SW480 (cell line): ENCODE data around the gene TMEM121.

ENCODE experiments used
- DNase-seq: peaks from one replicate; pipeline ENCODE4 v3.0.0-alpha.2; 2016; ENCODE audit warnings: low spot score

TMEM121 gene

DNA sequence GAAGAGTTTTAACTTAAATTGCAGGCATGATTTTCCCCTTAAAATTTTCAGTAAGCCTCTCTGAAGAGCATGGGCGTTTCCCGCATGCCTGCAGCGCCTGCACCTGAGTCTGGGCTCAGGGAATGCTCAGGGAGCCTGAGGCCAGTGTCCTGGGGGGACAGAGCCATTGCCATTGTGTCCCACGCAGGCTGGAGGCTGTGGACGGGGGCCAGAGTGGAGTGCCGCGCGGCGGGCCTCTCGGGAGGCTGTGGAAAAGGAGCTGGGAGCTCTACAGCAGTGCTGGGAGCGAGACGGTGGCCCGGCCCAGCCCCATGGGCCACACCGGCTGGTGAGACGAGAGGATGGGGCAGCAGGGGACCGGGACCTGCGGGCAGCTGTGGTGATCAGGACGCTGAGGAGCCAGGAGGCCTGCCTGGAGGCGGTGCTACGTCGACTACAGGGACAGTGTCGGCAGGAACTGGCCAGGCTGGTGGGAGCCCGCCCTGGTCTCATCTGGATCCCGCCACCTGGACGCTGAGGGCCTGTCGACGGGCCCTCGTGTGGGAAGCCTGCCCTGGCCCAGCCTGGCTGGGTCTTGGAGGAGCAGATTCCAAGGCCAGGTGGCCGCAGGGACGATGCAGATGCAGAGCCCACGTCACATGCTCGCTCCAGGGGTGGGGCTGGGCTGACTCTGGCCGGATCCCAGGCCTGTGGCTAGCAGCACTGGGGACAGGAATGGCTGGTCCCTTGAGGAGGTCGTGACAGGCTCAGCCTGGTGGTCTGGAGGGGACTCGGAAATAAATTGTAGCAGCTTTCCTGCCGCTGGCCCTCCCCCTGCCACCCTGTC is 27.7 kb upstream of the TMEM121 start:
- no peak for DNase-seq

DNA sequence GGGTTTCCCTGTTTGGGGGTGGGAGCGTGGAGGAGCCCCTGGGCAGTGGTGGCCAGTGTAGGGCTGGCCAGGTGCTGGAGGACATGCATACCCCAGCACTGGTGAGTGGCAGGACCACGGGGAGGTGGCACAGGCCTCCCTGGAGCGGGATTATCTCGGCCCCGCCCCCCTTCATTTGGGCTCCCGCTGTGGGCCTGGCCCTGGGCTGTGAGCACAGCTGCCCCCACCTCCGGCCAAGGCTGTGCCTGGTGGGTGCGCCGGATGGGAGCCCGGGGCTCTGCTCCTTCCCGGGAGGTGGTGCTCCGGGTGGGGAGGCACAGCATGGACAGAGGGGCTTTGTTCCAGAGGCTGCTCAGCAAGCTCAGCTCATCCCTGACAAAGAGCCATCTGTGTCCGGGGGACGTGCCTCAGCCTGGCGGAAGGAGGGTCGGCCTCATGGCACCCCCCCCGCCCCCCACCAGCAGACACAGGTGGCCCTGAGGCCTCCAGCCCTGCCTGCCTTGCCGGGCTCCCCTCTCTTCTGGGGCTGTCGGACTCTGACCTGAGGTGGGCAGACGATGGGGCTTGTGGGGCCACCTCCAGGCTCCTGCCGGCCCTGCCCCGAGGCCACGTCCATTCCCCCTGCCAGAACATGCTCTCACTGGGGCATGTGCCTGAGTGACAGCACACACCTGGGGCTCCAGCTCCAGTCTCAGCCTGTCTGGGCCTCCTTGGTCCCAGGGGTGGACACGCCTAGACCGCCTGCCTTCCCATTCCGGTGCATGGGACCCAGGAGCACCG is 26.9 kb upstream of the TMEM121 start:
- peak; percentile 73 for DNase-seq

DNA sequence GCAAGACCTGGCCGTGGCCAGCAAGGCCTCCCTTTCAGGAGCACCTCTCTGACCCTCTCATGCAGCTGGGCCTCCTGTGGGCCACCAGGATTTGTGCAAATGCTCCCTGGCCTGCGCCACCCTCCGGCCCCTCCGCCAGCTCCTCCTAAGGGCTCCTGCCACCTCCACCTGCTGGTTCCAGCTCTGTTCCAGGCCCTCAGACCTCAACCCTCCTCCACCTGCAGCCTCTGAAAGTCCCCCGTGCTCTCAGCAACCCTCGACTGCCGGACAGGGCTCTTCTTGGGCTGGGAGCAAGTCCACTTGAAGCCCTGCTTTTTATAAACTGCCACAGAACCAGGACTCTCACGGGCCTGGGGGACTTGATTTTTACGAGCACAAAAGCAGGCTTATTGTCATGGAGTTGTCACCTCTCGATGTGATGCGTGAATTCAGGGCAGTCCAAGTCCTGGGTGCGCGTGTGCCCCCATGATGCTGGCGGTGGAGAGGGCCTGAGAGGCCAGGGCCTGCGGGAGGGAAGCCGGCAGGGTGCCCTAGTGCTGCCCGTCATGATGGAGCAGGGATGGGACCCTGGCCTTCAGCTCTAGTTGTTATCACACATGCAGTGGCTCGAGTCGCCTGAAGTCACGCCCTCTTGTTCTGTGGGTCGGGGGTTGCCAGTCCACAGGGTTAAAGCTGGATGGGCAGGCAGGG is 26.2 kb upstream of the TMEM121 start:
- no peak for DNase-seq

DNA sequence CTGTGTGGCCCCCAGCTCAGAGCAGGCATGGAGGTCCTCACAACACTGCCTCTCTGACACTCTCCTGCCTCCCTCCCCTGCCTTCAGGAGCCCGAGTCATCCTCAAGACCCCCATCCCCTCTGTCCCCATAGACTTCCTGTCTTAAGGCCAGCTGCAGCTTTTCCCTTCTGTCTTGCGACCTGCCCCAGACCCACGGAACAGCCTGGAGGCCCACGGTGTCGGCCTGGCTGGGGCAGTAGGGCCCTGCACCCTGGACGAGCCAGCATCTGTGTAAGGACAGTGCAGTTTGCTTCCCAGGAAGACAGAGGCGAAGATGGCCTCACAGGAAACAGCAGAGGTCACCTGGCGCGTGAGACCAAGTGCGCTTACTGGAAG is 25.7 kb upstream of the TMEM121 start:
- DNase-seq: no peak

DNA sequence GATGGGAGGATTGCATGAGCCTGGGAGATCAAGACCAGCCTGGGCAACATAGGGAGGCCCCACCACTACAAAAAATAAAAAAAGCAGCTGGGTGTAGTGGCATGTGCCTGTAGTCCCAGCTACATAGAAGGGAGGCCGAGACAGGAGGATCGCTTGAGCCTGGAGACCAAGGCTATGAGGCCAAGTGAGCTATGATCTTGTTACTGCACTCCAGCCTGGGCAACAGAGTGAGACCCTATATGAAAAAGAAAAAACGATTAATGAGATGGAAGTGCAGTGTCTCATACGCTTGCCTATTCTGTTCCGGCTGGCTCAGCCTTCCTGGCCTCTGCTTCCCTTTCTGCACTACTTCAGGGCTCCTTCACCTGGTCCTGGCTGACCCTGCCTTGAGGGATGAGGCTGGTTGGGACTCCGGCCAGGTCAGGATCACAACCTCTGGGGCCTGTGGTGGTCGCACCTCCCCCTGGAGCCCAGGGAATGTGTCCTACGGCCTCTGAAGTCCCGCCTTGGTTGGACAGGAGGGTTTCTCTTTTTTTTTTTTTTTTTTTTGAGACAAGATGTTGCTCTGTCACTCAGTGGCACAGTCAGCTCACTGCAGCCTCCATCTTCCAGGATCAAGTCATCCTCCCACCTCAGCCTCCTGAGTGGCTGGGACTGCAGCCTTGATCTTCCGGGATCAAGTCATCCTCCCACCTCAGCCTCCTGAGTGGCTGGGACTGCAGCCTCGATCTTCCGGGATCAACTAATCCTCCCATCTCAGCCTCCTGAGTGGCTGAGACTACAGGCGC is 24.7 kb upstream of the TMEM121 start:
- DNase-seq: no peak

DNA sequence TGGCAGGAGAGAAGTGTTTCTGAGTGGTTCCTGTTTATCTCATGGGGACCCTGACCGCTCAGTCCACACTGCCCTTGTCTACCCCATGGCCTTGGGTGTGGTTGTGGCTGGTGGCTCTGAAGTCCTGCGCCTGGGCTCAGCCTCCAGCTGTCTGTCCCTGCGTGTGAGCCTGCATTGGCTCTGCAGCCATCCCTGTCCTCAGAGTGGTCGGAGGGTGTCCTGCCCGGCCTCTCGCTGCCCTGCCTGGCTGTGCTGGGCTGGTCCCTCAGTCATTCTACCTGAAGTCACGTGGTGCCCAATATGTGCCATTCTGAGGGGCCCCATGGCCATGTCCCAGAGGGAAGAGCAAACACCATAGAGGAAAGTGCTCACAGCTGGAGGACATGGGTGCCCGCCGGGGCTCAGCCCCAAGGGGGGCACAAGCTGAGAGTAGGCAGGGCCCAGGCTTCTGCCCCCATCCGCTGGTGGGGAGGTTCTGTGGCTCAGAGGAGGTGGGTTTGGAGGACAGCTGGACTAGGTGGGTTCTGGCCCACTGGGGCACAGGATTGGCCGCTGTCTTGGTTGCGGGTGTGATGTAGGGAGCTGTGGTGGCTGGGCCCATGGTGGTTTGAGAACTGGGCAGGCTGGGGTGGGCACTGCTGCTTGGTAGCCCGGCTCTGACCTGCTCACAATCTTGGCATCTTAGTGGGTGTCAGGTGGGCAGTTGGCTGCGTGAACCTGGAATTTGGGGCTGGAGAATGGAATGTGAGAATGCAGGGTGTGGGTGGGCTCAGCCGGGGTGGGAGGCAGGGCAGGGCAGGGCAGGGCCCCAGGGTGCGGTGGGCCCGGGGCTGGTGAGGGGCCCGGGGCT is 23.7 kb upstream of the TMEM121 start:
- DNase-seq: no peak

DNA sequence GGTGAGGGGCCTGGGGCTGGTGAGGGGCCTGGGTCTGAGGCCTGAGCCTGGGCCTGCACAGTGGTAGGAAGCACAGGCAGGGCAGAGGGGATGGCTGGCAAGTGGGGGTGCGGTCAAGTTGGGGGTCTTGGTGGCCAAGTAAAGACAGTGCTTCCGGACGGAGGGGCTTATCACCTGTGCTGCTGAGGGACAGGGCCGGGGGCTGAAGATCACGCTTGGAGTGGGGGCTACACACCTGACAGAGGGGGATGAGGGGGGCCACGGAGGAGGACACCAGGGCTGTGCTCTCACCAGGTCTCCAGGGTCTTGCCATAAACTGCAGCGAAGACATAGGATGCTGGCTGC is 23.1 kb upstream of the TMEM121 start:
- no peak for DNase-seq

DNA sequence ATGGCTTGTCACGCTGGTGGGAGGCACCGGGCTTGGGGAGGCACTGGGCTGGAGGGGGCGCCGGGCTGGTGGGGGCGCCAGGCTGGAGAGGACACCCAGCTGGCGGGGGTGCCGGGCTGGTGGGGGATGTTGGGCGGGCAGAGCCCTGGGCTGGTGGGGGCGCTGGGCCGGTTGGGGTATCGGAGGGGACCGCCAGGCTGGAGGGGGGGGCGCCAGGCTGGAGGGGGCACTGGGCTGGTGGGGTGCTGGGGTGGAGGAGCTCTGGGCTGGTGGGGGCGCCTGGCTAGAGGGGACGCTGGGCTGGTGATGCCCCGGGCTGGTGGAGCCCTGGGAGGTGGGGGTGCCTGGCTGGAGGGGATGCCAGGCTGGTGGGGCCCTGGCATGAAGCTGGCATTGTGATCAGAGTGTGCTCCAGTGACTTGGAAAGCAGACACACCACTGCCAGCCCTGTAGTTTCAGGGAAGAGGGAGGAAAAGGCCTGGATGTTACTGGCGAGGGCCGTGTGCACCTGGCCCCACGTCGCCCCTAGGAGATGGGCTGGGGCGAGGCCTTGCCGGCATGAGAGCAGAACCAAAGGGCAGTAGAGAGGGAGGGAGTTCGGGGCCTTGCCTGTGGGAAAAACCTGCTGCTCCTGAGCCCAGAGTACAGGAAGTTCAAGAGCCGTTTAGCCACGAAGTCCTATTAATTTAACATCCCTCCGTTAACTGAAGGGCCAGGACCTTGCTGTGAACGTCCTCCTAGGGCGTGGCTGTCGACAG is 22.3 kb upstream of the TMEM121 start:
- no peak for DNase-seq

DNA sequence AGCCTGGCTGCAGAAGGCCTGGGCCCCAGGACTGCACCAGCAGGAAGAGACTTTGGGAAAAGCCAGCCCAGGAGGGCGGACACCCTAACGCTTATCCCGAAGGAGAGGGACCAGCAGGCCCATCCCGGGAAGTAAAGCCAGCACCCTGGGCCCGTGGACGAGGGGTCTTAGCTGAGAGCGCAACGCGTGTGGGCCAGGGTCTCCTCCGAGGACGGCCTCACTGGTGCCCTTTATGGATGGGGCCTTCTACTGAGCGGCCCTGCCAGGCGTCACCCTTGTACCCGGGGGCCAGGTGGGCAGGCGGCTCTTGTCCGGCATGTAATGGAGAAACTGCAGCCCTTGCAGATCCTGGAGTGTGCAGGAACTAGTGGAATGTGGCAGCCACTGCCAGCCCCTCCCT is 21.3 kb upstream of the TMEM121 start:
- DNase-seq: no peak

DNA sequence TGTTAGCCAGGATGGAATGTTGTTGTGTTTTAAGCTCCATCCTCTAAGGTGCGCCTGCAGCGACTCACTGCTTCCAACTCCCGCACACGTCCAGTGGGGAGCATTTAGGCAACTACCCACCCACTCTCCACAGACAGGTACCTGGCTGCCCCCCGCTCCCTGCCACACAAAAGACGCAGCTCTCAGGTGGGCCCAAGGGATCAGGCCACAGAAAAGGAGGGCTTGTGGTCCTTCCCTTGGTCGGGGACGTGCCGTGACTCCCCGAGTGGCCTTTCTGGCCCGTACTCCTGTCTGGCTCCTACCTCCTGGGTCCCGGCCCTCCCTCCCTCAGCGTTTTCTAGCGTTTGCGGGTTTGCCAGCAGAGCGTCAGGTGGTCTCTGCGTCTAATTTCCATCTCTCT is 19.1 kb upstream of the TMEM121 start:
- no peak for DNase-seq

DNA sequence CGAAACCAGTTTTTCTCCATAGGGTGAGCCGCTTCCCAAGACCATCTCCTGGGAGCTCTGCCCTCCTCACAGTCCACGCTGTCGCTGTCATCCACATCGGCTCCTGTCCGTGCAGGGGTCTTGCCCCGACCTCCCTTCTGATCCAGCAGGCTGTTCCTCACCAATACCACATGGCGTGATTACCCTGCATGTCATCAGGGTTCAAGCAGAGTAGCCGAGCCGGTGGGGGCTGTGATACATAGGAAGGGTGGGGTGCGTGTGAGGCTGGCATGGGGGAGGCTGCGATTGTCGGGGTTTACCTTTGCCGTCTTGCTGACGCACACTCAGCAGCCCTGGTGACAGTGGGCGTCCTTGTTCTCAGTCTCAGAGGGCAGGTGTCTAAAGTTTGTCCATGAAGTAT is 18.3 kb upstream of the TMEM121 start:
- DNase-seq: no peak

DNA sequence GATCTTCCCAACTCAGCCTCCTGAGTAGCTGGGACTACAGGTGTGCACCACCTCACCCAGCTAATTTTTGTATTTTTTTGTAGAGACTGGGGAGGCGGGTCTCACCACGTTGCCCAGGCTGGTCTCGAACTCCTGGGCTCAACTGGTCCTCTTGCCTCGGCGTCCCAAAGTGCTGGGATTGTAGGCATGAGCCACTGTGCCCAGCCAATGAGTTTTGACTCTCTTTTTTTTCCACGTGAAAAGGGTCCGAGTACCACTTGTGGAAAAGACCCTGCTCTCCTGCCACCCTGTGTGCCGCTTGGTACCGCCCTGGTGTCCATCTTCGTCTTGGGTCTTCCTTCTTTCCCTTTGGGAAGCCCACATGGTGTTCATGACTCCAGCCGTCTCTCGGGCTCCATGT is 17.8 kb upstream of the TMEM121 start:
- no peak for DNase-seq

DNA sequence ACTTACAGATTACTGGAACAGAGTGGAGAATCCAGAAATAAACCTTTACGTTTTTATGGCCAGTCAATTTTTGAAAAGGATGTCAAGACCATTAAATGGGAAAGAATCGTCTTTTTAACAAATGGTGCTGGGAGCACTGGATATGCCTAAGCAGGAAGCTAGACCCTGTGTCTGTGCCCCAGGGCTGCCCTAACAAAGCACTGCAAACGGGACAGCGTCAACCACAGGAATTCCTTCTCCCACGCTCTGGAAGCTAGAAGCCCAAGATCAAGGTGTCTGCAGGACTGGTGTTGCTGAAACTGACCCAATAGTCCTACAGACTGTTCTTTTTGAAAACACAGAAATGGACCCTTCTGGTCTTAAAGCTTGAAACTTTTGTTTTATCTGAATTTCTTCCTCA is 9.3 kb upstream of the TMEM121 start:
- peak; percentile 64 for DNase-seq

DNA sequence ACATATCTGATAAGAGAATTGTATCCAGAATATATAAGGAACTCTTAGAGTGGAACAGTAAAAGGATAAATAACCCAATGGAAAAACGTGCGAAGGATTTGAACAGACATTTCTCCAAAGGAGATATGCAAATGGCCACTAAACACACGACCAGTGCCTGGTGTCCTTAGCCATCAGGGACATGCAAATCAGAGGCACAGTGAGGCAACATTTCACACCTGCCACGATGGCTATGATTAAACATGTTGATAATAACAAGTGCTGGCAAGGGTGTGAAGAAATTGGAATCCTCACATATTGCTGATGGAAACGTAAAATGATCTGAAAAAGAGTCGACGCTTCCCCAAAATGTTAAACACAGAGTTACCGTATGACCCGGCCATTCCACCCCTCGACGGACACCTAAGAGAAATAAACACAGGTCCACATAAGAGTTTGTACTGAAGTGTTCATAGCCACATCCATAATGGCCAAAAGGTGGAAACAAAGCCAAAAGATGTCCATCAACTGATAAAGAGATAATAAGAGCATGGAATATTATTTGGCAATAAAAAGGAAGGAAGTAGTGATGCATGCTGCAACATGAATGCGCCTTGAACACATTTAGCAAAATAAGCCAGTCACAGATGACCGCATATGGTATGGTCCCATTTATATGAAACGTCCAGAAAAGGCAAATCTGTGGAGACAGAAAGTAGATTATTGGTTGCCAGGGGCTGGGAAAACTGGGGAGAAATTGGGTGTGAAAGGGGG is 6.3 kb upstream of the TMEM121 start:
- DNase-seq: no peak

DNA sequence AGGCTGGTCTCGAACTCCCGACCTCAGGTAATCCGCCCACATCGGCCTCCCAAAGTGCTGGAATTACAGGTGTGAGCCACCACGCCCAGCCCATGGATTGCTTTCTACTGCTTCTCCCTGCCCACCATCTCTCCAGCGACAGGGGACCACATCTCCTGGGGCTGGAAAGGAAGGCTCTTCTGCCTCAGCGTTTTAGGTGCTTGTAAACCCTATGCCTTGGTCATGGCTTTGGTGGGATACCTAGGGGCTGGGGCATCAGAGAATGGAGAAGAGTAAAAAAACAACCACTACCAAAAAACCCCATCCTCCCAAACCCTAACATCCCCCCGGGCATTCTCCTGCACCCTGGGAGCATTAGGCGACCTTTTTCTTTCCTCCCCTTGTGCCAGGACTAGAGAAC is 1.1 kb upstream of the TMEM121 start:
- no peak for DNase-seq

DNA sequence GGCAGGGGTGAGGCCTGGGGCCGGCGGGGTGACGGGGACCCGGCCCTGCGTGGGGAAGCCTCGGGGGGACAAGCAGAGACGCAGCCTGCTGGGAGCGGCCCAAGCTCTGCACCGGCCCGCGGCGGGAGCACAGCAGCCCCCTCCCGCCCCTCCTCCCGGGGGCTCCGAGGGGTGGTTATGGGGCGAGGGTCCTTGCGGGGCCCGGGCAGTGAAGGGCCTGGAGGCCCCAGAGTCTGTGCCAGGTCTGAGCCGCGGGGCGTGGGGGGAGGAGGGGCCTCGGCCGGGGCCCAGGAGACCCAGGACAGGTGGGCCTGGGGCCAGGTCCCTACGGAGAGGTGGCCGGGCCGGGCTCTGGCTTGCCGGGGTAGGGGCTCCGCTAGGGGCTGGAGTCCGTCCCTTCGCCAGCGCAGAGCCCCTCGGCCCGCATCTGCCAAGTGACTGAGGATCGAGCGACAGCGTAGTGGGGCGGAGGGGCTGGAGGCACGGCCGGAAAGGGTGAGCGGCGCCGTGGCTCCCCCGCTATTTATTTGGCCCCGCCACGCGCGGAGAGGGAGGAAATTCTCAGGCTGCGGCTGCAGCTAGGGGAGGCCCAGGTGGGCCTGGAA is 495 bp downstream of the TMEM121 start:
- no peak for DNase-seq

DNA sequence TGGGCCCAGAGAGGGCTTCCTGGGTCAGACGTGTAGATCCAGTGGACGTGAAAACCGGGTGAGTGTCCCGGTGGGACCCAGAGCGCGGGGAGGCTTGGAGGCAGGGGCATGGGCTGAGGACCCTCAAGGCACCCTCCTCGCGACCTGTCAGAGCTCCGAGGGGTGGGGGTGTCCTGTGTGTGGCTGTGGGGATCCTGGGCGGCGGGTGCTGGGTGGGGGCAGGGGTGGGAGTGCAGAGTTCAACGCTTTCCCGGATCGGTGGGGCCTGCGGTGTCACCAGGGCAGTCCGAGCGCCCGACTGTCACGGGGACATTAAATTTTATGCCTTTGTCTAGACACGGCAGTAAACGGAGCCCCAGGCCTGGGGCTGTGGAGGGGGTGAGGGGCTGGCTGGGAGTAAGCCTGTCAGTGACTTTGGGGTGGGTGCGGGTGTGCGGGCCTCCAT is 1.0 kb downstream of the TMEM121 start:
- DNase-seq: no peak

DNA sequence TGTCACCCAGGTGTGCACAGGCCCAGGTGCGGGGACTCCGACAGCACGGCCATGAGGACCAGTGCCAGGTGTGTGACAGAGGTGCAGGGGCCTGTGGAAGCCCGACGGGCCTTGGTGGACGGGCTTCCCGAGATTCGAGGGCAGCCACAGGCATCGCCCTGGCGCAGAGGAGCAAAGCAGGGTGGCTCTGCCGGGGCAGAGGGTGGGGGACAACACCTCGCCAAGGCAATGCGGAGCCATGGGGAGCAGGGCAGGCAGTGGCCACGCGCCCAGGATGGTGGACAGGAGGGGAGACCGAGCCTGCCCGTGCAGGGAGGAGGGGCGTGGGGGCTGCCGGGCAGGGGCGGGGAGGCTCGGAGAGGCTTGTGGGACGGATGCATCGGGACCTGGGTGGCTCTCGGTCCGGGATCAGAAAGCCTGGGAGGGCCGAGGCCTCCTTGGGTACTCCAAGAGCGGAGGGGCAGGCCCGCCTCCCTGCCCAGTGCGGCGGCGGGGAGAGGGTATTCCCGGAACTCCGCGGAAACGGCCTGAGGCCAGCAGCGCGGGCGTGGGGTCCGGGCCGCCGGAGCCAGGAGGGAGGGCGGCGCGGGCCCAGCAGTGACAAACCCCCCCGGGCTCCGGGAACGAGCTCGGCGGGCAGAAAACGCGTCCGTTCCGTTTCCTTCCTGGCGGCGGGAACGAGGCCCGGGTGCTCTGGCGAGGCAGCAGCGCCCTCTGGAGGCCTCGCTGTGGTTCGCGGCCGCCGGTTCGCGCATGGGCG is 1.6 kb downstream of the TMEM121 start:
- peak; percentile 62 for DNase-seq
